ENCODE data around the gene CD99L2. TPM values are rescaled to one million over a fixed set of nuclear protein-coding genes. Genes with fewer than 3 reads are reported as not detected.

CD99L2 gene
- total and polyA plus RNA-seq, 2 of the 8 experiments (the other 6 are each of a cell fraction or from before 2014, with no cell fraction given) = 8.0 to 8.5 TPM

DNA sequence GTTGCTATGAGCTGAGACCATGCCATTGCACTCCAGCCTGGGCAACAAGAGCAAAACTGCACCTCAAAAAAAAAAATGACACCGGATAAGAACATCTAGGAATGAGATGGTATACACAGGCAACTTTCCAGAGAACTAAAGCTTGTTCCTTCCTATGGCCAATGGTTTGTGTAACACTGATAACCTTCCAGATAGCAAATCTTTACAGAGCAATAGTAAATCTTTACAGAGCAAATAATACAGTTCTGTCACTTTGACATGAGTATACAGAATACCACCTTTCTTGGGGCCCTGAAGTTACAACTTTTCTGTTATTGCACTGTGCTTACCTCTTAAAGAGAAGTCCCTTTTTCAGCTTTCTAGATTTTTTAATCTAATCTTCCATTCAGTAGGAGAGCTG lies 91.6 kb downstream of the CD99L2 start:
- H3K36me3 ChIP-seq (ENCODE audit: control insufficient read depth in 2 of 4, insufficient read depth in 4 of 4, low read length in 3 of 4) = no peaks in the 10 kb centered on the region
- no peak overlapping the region for H3K4ac ChIP-seq (replicated peaks; ENCODE audit: insufficient read length, low read depth, low read length)
- H4K5ac ChIP-seq (ENCODE audit: insufficient read length, low read depth, low read length) = no peak overlapping the region
- FAIRE-seq = no peak
- H4K91ac ChIP-seq (replicated peaks; ENCODE audit: insufficient read length, low read length) = no peak overlapping the region
- no peaks in the 10 kb centered on the region for H3K9me3 ChIP-seq (ENCODE audit: insufficient read depth in 2 of 2, low read depth in 1 of 2, low read length in 1 of 2)
- H3K27me3 ChIP-seq (replicated peaks in 1 of 4; ENCODE audit: control insufficient read depth in 3 of 4, extremely low read depth in 1 of 4, insufficient read depth in 3 of 4, low read length in 3 of 4) = no peaks in the 10 kb centered on the region
- H3K4me2 ChIP-seq (ENCODE audit: insufficient read depth in 1 of 2, low read depth in 2 of 2, low read length in 2 of 2) = no peak overlapping the region
- no peak overlapping the region for H3K4me3 ChIP-seq (ENCODE audit: extremely low read depth in 1 of 4, insufficient read depth in 2 of 4, low read depth in 3 of 4, low read length in 4 of 4)
- DNase-seq (ENCODE audit: low read depth in 1 of 2, low spot score in 2 of 2) = no peak
- H4K20me1 ChIP-seq (replicated peaks in 1 of 2; ENCODE audit: control insufficient read depth in 1 of 2, insufficient read depth in 2 of 2, low read length in 2 of 2) = no peaks in the 10 kb centered on the region
- H3K27ac ChIP-seq (ENCODE audit: low read depth, low read length) = no peak overlapping the region
- H3K4me1 ChIP-seq (replicated peaks in 1 of 4; ENCODE audit: control insufficient read depth in 3 of 4, insufficient read depth in 4 of 4, low read length in 3 of 4) = no peaks in the 10 kb centered on the region
- WGBS, 2 experiments (ENCODE audit: extremely low coverage in 1 of 2, insufficient coverage in 1 of 2, insufficient read length in 1 of 2, insufficient replicate concordance in 2 of 2, low coverage in 1 of 2, low lambda C conversion rate in 2 of 2, missing lambda C conversion rate in 1 of 2) = 80% methylated on average over 1 of the region's 1 CpG; no CpG with 5 or more reads in 1 of the 2 experiments
- H3K79me2 ChIP-seq (ENCODE audit: control insufficient read depth in 1 of 2, insufficient read depth in 2 of 2, low read length in 2 of 2) = no peaks in the 10 kb centered on the region
- H3K23me2 ChIP-seq (ENCODE audit: low read depth, low read length) = no peaks in the 10 kb centered on the region
- TF ChIP-seq CTBP2 (IDR thresholded peaks at IDR 0.05; ENCODE audit: borderline replicate concordance, insufficient read depth, insufficient read length, low read length) = no peak
- no peak for TF ChIP-seq NANOG (IDR thresholded peaks at IDR 0.05; ENCODE audit: insufficient read depth, low read depth, low read length, poor library complexity, severe bottlenecking)
- TF ChIP-seq RBBP5 (IDR thresholded peaks at IDR 0.05; ENCODE audit: borderline replicate concordance, low read depth, low read length) = no peak
- no peak for TF ChIP-seq RNF2 (IDR thresholded peaks at IDR 0.05; ENCODE audit: borderline replicate concordance, low read depth, low read length, missing control alignments, poor library complexity, severe bottlenecking)
- no peak for TF ChIP-seq TCF12 (IDR thresholded peaks at IDR 0.05; ENCODE audit: low read depth, low read length)
- TF ChIP-seq KDM1A (IDR thresholded peaks at IDR 0.05; ENCODE audit: borderline replicate concordance, low read length) = no peak
- no peak for TF ChIP-seq YY1 (IDR thresholded peaks at IDR 0.05; ENCODE audit: low read depth, low read length)
- no peak for TF ChIP-seq EZH2 (IDR thresholded peaks at IDR 0.05; ENCODE audit: low read depth, low read length, severe bottlenecking)
- no peak for TF ChIP-seq POLR2AphosphoS5 (IDR thresholded peaks at IDR 0.05; ENCODE audit: low read depth, low read length)
- no peak for TF ChIP-seq FOSL1 (IDR thresholded peaks at IDR 0.05; ENCODE audit: insufficient read depth, low read depth, low read length)
- H3K9ac ChIP-seq (replicated peaks in 1 of 4; ENCODE audit: extremely low read depth in 1 of 4, low read depth in 3 of 4, low read length in 3 of 4) = no peak overlapping the region
- H3K23ac ChIP-seq (ENCODE audit: insufficient read length) = no peak overlapping the region
- H2AFZ ChIP-seq (ENCODE audit: low read length) = no peak overlapping the region
- CTCF ChIA-PET (ENCODE audit: partially characterized antibody) = interaction anchor here (1.3 kb wide), 1 partner anchor 30 kb away, joined by 3 read pairs; no protein-coding TSS in a partner anchor
- H2BK15ac ChIP-seq (ENCODE audit: low read length) = no peak overlapping the region
- no peaks in the 10 kb centered on the region for H3K79me1 ChIP-seq (ENCODE audit: low read depth, low read length)
- no peak overlapping the region for H3K56ac ChIP-seq (replicated peaks; ENCODE audit: insufficient read length, low read depth, low read length)
- no peak overlapping the region for H2AK5ac ChIP-seq (ENCODE audit: low read depth, low read length)
- no peak overlapping the region for H2BK120ac ChIP-seq (replicated peaks; ENCODE audit: low read depth, low read length)
- no peak overlapping the region for H3K18ac ChIP-seq (ENCODE audit: extremely low read depth, low read length)
- H4K8ac ChIP-seq (ENCODE audit: extremely low read depth, insufficient read depth, low read length) = no peak overlapping the region
- POLR2A ChIA-PET (ENCODE audit: partially characterized antibody) = no interaction called here
- no peak overlapping the region for H2BK12ac ChIP-seq (ENCODE audit: low read depth, low read length)
- H3K14ac ChIP-seq (ENCODE audit: insufficient read length) = no peak overlapping the region
- no peak overlapping the region for H2BK5ac ChIP-seq (ENCODE audit: low read depth, low read length)
- no peak overlapping the region for H2BK20ac ChIP-seq (ENCODE audit: low read length)
